Heart left ventricle (tissue), 16 donors: ENCODE measurements around the gene THRAP3. TPM values are rescaled to one million over a fixed set of nuclear protein-coding genes. Genes with fewer than 3 reads are reported as not detected.
A peak's percentile ranks its signal among the peaks of the same experiment; 100 is the strongest.

Source experiments
- ATAC-seq, 4 donors: fragments of 200-7000 bp; cut with Tn5 transposase; one replicate each; pipeline ENCODE4 v1.9.1; 2020 to 2022; ENCODE audit warnings: moderate library complexity in 4 of 4, mild to moderate bottlenecking in 3 of 4, moderate number of reproducible peaks in 1 of 4
- DNase-seq, 5 donors: peaks; one replicate each; pipeline ENCODE4 v3.0.0-alpha.2; 2020
- H3K27ac ChIP-seq, 12 donors: fragments of 200-600 bp; sonication (generic) in 4 of 12; one replicate each; pipeline versions ENCODE4 v1.5.0 to v1.8.0; 2016 to 2022; ENCODE audit warnings: mild to moderate bottlenecking in 2 of 12
- H3K27me3 ChIP-seq, 9 donors: fragments of 200-600 bp; sonication (generic) in 2 of 9; one replicate each; pipeline versions ENCODE4 v1.5.1 to v1.8.0; 2016 to 2022; ENCODE audit warnings: mild to moderate bottlenecking in 3 of 9
- H3K36me3 ChIP-seq, 9 donors: fragments of 200-600 bp; sonication (generic) in 2 of 9; one replicate each; pipeline versions ENCODE4 v1.5.0 to v1.8.0; 2018 to 2022; ENCODE audit warnings: mild to moderate bottlenecking in 2 of 9
- H3K4me1 ChIP-seq, 12 donors: fragments of 200-600 bp; sonication (generic) in 4 of 12; one replicate each; pipeline versions ENCODE4 v1.5.0 to v1.8.0; 2016 to 2022; ENCODE audit warnings: mild to moderate bottlenecking in 3 of 12
- H3K4me3 ChIP-seq, 12 donors: fragments of 200-600 bp; sonication (generic) in 4 of 12; one replicate each; pipeline versions ENCODE4 v1.5.0 to v1.8.0; 2017 to 2022; ENCODE audit warnings: mild to moderate bottlenecking in 9 of 12, moderate library complexity in 4 of 12
- H3K9me3 ChIP-seq, 12 donors: fragments of 200-600 bp; sonication (generic) in 4 of 12; one replicate each; pipeline versions ENCODE4 v1.5.0 to v1.8.0; 2016 to 2022; ENCODE audit warnings: mild to moderate bottlenecking in 1 of 12
- CTCF ChIP-seq, 12 donors: fragments of 200-600 bp; sonication (generic) in 4 of 12; IDR thresholded peaks; one replicate each; pipeline versions ENCODE4 v1.5.0 to v1.8.0; 2018 to 2022; ENCODE audit warnings: antibody characterized with exemption in 12 of 12, mild to moderate bottlenecking in 5 of 12
- POLR2A ChIP-seq, 2 donors: fragments of 450-650 bp; IDR thresholded peaks; one replicate each; pipeline ENCODE4 v1.6.1; 2017; ENCODE audit warnings: antibody characterized with exemption in 2 of 2, mild to moderate bottlenecking in 2 of 2, moderate library complexity in 2 of 2
- WGBS, 4 donors: extraction: QIAGEN DNeasy Blood & Tissue Kit in 2 of 4; methylation state at CpG; one replicate each; pipeline versions ENCODE4 v1.1.5 to v1.1.7; 2013 to 2018; 5-methylcytosine and 5-hydroxymethylcytosine counted together
- intact Hi-C, 10 donors: fragments of 100-400 bp; cut with DNase I; formaldehyde crosslinking; loops; one replicate each; pipeline versions ENCODE4 v1.11.1 to v1.14.2; 2022
- polyA plus RNA-seq, 2 donors: library from polyadenylated mRNA; stranded (reverse); fragments of 200-250 nt; gene quantifications; one replicate each; pipeline ENCODE4 v1.2.3, GENCODE V29; 2013
- total RNA-seq, 9 donors: library from RNA; depleted of rRNA in 2 of 9; stranded (reverse); fragments of >200 nt in 2 of 9; fragmentation: NEBNext Ultra II Directional in 3 of 9; extraction: Animal tissue kit (Norgen Biotek cat#: 25700) in 3 of 9; gene quantifications; one replicate each; pipeline versions ENCODE4 v1.1.0 to v1.2.4, GENCODE V29; 2016 to 2023
- donor health status: ischemic (EF 13 %, LVEDD 7.1; RV severe dilation, severe dysfunction).
- donor health status: healthy with polysubstance abuse.
- donor health status: DM: no; HTN: yes; CAD: no.
- donor health status: DM: no; HTN: no; CAD: no.
- donor health status: ischemic (EF 25% LVEDD 6.9; RV normal size, moderate dysfunction).
- donor health status: ischemic (EF 25% LVEDD 5.7; RV mildly dilated, moderate dysfunction).
- donor health status: healthy.
- donor health status: DM: yes; HTN: yes; CAD: no.
- donor health status: ischemic (EF 35%, LVEDD 5.7; RV mildly dilated, moderate dysfunction).
- donor health status: nonischemic (EF 11% LVEDD 7.7; RV severe dilation, severe dysfunction).
- donor health status: DM: yes; HTN: yes; CAD: no.
- donor health status: PGD.
- donor health status: ischemic (EF 29% LVEDD 5.4; RV normal size, mild dysfunction).
- donor health status: nonischemic (EF 23%, LVEDD 6.1; RV moderate dilation, normal function).

THRAP3 gene
- total and polyA plus RNA-seq, 11 donors: 27.9 to 106 (median 90.1) TPM

GRCh38 chr1:36349241-36349671 lies 125.0 kb downstream of the THRAP3 start:
- TF ChIP-seq POLR2A (IDR thresholded peaks at IDR 0.05) (no peak), CTCF (IDR thresholded peaks at IDR 0.05) (no peak)
- H3K27me3 ChIP-seq: no peaks in the 10 kb centered on the region
- H3K27ac ChIP-seq: peak overlapping the region in 10 of 12 donors; percentile 46 to 82 (median 68)
- 56 to 72% (median 62%) methylated on average over 5 to 7 of the region's 7 CpGs for WGBS, 4 donors
- H3K9me3 ChIP-seq: no peaks in the 10 kb centered on the region
- DNase-seq: peak in 1 of 5 donors; percentile 42
- intact Hi-C loops: no loop called here
- peaks cover 0 to 44% (median 28%) of the 10 kb centered on the region in 12 donors for H3K4me1 ChIP-seq
- peaks cover 0 to 84% (median 62%) of the 10 kb centered on the region in 9 donors for H3K36me3 ChIP-seq
- peak in 2 of 4 donors; percentile 4 to 9 for ATAC-seq
- H3K4me3 ChIP-seq: no peak overlapping the region

- no peaks in the 10 kb centered on the region for H3K9me3 ChIP-seq
- peaks cover 0 to 44% (median 28%) of the 10 kb centered on the region in 12 donors for H3K4me1 ChIP-seq
- H3K27ac ChIP-seq: peak overlapping the region in 11 of 12 donors; percentile 46 to 82 (median 66)
- peaks cover 0 to 85% (median 67%) of the 10 kb centered on the region in 9 donors for H3K36me3 ChIP-seq
- intact Hi-C loops: no loop called here
- 49 to 69% (median 53%) methylated on average over 13 to 16 of the region's 16 CpGs for WGBS, 4 donors
- no peak for TF ChIP-seq POLR2A (IDR thresholded peaks at IDR 0.05)
- no peak for TF ChIP-seq CTCF (IDR thresholded peaks at IDR 0.05)
- H3K4me3 ChIP-seq: no peak overlapping the region
- ATAC-seq (peak in 3 of 4 donors; percentile 32 to 68 (median 41)), DNase-seq (peak in 2 of 5 donors; percentile 37 to 61)
- H3K27me3 ChIP-seq: no peaks in the 10 kb centered on the region
Observed at GRCh38 chr1:36349839-36350238, 125.6 kb downstream of the THRAP3 start.

GRCh38 chr1:36350659-36351226 lies 126.5 kb downstream of the THRAP3 start:
- WGBS, 4 donors: 49 to 67% (median 60%) methylated on average over 8 to 13 of the region's 13 CpGs
- DNase-seq (peak in 1 of 5 donors; percentile 60), ATAC-seq (peak in 3 of 4 donors; percentile 38 to 72 (median 60))
- Histone ChIP-seq H3K27me3 (no peaks in the 10 kb centered on the region), H3K36me3 (peaks cover 0 to 85% (median 68%) of the 10 kb centered on the region in 9 donors), H3K27ac (peak overlapping the region in 11 of 12 donors; percentile 13 to 82 (median 61)), H3K4me3 (peak overlapping the region in 1 of 12 donors; percentile 34), H3K9me3 (no peaks in the 10 kb centered on the region), H3K4me1 (peaks cover 0 to 44% (median 28%) of the 10 kb centered on the region in 12 donors)
- intact Hi-C loops: no loop called here
- no peak for TF ChIP-seq POLR2A (IDR thresholded peaks at IDR 0.05)

- no peaks in the 10 kb centered on the region for H3K27me3 ChIP-seq
- H3K4me1 ChIP-seq: peaks cover 0 to 44% (median 28%) of the 10 kb centered on the region in 12 donors
- ATAC-seq (peak in 3 of 4 donors; percentile 4 to 21 (median 15)), DNase-seq (peak in 1 of 5 donors; percentile 54)
- H3K36me3 ChIP-seq: peaks cover 0 to 85% (median 68%) of the 10 kb centered on the region in 9 donors
- intact Hi-C loops: no loop called here
- H3K4me3 ChIP-seq: no peak overlapping the region
- H3K27ac ChIP-seq: peak overlapping the region in 10 of 12 donors; percentile 13 to 82 (median 48)
- 77 to 82% (median 82%) methylated on average over 14 of the region's 14 CpGs for WGBS, 4 donors
- no peaks in the 10 kb centered on the region for H3K9me3 ChIP-seq
- TF ChIP-seq CTCF (IDR thresholded peaks at IDR 0.05): peak in 2 of 12 donors; percentile 10 to 13
- no peak for TF ChIP-seq POLR2A (IDR thresholded peaks at IDR 0.05)
Observed at GRCh38 chr1:36351227-36351977, 127.2 kb downstream of the THRAP3 start.
